Measurements from ENCODE around the gene C2CD4C.

GRCh38 chr19:415292-415691, 6.3 kb upstream of the C2CD4C start:
- TF ChIP-seq, protein P1, sequence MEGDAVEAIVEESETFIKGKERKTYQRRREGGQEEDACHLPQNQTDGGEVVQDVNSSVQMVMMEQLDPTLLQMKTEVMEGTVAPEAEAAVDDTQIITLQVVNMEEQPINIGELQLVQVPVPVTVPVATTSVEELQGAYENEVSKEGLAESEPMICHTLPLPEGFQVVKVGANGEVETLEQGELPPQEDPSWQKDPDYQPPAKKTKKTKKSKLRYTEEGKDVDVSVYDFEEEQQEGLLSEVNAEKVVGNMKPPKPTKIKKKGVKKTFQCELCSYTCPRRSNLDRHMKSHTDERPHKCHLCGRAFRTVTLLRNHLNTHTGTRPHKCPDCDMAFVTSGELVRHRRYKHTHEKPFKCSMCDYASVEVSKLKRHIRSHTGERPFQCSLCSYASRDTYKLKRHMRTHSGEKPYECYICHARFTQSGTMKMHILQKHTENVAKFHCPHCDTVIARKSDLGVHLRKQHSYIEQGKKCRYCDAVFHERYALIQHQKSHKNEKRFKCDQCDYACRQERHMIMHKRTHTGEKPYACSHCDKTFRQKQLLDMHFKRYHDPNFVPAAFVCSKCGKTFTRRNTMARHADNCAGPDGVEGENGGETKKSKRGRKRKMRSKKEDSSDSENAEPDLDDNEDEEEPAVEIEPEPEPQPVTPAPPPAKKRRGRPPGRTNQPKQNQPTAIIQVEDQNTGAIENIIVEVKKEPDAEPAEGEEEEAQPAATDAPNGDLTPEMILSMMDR (IDR thresholded peaks at IDR 0.05): no peak
- no peak for TF ChIP-seq REST (IDR thresholded peaks at IDR 0.05; ENCODE audit: insufficient read depth in 1 of 2, low read depth in 2 of 2, low read length in 1 of 2)
- no peak for TF ChIP-seq POLR2AphosphoS5 (IDR thresholded peaks at IDR 0.05; ENCODE audit: low read depth, low read length)
- TF ChIP-seq TCF7L2 (IDR thresholded peaks at IDR 0.05; ENCODE audit: low read depth, low read length): no peak
